ENCODE data around the gene FAT1.
A peak's percentile ranks its signal among the peaks of the same experiment; 100 is the strongest.

The FAT1 gene

GRCh38 chr4:186653969-186654368 lies 69.7 kb downstream of the FAT1 start:
- peak; percentile 1 to 24 for DNase-seq
- TF ChIP-seq GATA1 (IDR thresholded peaks at IDR 0.05; ENCODE audit: low read depth, low read length) (no peak), POLR2A (IDR thresholded peaks at IDR 0.05; ENCODE audit: low read length) (no peak)

- no peak for TF ChIP-seq POLR2A (IDR thresholded peaks at IDR 0.05; ENCODE audit: low read length)
- no peak for TF ChIP-seq GATA1 (IDR thresholded peaks at IDR 0.05; ENCODE audit: low read depth, low read length)
- DNase-seq = no peak
Measured at GRCh38 chr4:186651624-186652023, 72.0 kb downstream of the FAT1 start.

GRCh38 chr4:186651181-186651603 lies 72.5 kb downstream of the FAT1 start:
- TF ChIP-seq GATA1 (IDR thresholded peaks at IDR 0.05; ENCODE audit: low read depth, low read length) (no peak), POLR2A (IDR thresholded peaks at IDR 0.05; ENCODE audit: low read length) (no peak)
- no peak for DNase-seq

GRCh38 chr4:186650401-186651180 lies 73.1 kb downstream of the FAT1 start:
- no peak for DNase-seq
- TF ChIP-seq GATA1 (IDR thresholded peaks at IDR 0.05; ENCODE audit: low read depth, low read length) (no peak), POLR2A (IDR thresholded peaks at IDR 0.05; ENCODE audit: low read length) (no peak)

- no peak for DNase-seq
- TF ChIP-seq POLR2A (IDR thresholded peaks at IDR 0.05; ENCODE audit: low read length) (no peak), GATA1 (IDR thresholded peaks at IDR 0.05; ENCODE audit: low read depth, low read length) (no peak)
Measured at GRCh38 chr4:186647821-186648220, 75.8 kb downstream of the FAT1 start.

- TF ChIP-seq POLR2A (IDR thresholded peaks at IDR 0.05; ENCODE audit: low read length) (no peak), GATA1 (IDR thresholded peaks at IDR 0.05; ENCODE audit: low read depth, low read length) (no peak)
- DNase-seq = peak in 1 of 2 experiments; percentile 2
Measured at GRCh38 chr4:186644737-186645261, 78.9 kb downstream of the FAT1 start.

GRCh38 chr4:186644311-186644638 lies 79.4 kb downstream of the FAT1 start:
- no peak for TF ChIP-seq GATA1 (IDR thresholded peaks at IDR 0.05; ENCODE audit: low read depth, low read length)
- no peak for TF ChIP-seq POLR2A (IDR thresholded peaks at IDR 0.05; ENCODE audit: low read length)
- DNase-seq = no peak

GRCh38 chr4:186643501-186644310 lies 80.0 kb downstream of the FAT1 start:
- no peak for TF ChIP-seq POLR2A (IDR thresholded peaks at IDR 0.05; ENCODE audit: low read length)
- no peak for TF ChIP-seq GATA1 (IDR thresholded peaks at IDR 0.05; ENCODE audit: low read depth, low read length)
- DNase-seq = peak; percentile 7 to 34

GRCh38 chr4:186642998-186643397 lies 80.7 kb downstream of the FAT1 start:
- TF ChIP-seq GATA1 (IDR thresholded peaks at IDR 0.05; ENCODE audit: low read depth, low read length) (no peak), POLR2A (IDR thresholded peaks at IDR 0.05; ENCODE audit: low read length) (no peak)
- DNase-seq = no peak

- TF ChIP-seq POLR2A (IDR thresholded peaks at IDR 0.05; ENCODE audit: low read length) (no peak), GATA1 (IDR thresholded peaks at IDR 0.05; ENCODE audit: low read depth, low read length) (no peak)
- DNase-seq = no peak
Measured at GRCh38 chr4:186642530-186642929, 81.1 kb downstream of the FAT1 start.

- TF ChIP-seq POLR2A (IDR thresholded peaks at IDR 0.05; ENCODE audit: low read length) = no peak
- TF ChIP-seq GATA1 (IDR thresholded peaks at IDR 0.05; ENCODE audit: low read depth, low read length) = no peak
- DNase-seq = no peak
Measured at GRCh38 chr4:186634591-186635128, 89.0 kb downstream of the FAT1 start.

- no peak for DNase-seq
- no peak for TF ChIP-seq GATA1 (IDR thresholded peaks at IDR 0.05; ENCODE audit: low read depth, low read length)
- TF ChIP-seq POLR2A (IDR thresholded peaks at IDR 0.05; ENCODE audit: low read length) = no peak
Measured at GRCh38 chr4:186633844-186634243, 89.8 kb downstream of the FAT1 start.

- no peak for DNase-seq
- TF ChIP-seq GATA1 (IDR thresholded peaks at IDR 0.05; ENCODE audit: low read depth, low read length) = no peak
- TF ChIP-seq POLR2A (IDR thresholded peaks at IDR 0.05; ENCODE audit: low read length) = no peak
Measured at GRCh38 chr4:186630128-186630527, 93.5 kb downstream of the FAT1 start.

GRCh38 chr4:186628058-186628711 lies 95.5 kb downstream of the FAT1 start:
- no peak for DNase-seq
- no peak for TF ChIP-seq GATA1 (IDR thresholded peaks at IDR 0.05; ENCODE audit: low read depth, low read length)
- no peak for TF ChIP-seq POLR2A (IDR thresholded peaks at IDR 0.05; ENCODE audit: low read length)

Measured in erythroblast (primary cell).